ENCODE results near the gene E4F1.
"Not testable (repeated sequence)": the region's sequence is repeated elsewhere in the genome, so short reads cannot be mapped to it uniquely, and the experiment has no call there.

The E4F1 gene

DNA sequence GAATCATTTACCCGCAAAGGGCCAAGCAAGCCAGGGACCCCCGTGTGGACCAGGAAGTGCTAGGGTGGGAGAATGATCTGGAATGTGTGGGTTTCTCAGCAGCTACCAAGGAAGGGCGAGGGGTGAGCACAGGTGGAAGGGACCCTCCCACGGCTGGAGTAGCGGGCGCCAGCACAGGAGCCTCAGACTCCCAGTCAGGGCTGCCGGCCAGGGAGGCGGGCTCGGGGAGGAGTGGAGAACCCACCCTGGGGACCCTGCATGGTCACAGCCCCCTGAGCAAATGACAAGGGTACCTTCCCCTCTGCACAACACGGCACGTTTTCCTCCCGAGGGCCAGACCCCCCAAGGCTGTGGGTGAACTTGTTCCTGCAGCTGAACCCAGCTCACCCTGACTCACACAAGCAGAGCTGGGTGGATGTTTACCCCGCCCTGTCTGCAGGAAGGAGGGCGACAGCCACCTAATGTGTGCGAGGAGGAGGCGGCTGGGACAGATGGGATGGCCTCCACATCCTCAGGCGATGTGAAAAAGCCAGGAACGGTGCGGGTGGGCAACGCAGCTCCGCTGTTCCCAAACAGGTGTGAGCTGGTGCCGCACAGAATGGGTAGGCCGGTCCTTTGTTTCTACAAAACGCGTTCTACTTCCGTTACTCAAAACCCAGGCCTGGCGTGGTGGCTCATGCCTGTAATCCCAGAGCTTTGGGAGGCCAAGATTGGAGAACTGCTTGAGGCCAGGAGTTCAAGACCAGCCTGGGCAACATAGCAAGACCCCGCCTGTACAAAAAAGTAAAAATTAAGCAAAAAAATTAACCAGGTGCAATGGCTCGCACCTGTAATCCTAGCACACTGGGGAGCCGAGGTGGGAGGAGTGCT lies 21.8 kb downstream of the E4F1 start:
- no peak for DNase-seq

DNA sequence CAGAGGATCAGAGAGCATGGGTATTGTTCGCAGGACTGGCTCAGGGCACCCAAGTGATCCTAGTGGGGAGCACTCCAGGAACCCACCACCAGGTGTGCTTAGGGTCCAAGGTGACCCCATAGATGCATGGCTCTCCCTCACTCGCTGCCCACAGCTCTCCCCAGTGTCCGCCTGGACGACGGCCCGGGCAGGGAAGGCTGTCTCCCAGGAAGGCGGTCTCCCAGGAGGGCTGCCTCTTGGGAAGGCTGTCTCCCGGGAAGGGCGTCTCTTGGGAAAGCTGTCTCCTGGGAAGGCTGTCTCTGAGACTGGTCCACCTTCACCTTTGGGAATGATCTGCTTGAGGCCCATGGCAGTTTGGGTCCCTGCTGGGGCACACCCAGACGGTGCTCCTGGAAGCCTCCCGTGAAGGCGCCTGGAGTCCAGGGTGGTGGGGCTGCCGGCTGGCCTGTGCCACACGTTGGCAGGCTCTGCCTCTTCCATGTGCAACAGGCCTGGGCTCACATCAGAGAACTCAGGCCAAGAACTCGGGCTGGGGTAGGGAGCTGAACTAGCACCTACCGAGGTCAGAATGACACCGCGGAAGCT lies 23.0 kb downstream of the E4F1 start:
- no peak for DNase-seq

DNA sequence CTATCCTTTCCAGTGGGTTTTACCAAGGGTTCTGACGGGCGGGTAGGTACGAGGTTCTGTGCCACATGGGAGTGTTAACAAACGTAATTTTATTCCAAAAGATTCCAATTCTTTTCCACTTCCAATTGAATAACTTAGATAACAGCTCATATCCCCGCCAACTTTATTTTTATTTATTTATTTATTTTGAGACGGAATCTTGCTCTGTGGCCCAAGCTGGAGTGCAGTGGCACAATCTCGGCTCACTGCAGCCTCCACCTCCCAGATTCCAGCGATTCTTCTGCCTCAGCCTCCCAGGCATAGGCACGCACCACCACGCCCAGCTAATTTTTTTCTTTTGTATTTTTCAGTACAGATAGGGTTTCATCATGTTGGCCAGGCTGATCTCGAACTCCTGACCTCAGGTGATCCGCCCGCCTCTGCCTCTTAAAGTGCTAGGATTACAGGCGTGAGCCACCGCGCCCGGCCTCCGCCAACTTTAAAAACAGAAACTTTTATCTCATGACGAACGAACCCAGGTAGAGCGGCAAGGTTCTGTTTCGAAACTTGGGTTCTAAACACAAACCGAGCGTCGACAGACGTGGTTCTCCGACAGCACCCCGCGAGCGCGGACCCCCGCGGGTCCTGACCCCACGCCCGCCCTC lies 27.4 kb downstream of the E4F1 start:
- peak; percentile 72 for DNase-seq

DNA sequence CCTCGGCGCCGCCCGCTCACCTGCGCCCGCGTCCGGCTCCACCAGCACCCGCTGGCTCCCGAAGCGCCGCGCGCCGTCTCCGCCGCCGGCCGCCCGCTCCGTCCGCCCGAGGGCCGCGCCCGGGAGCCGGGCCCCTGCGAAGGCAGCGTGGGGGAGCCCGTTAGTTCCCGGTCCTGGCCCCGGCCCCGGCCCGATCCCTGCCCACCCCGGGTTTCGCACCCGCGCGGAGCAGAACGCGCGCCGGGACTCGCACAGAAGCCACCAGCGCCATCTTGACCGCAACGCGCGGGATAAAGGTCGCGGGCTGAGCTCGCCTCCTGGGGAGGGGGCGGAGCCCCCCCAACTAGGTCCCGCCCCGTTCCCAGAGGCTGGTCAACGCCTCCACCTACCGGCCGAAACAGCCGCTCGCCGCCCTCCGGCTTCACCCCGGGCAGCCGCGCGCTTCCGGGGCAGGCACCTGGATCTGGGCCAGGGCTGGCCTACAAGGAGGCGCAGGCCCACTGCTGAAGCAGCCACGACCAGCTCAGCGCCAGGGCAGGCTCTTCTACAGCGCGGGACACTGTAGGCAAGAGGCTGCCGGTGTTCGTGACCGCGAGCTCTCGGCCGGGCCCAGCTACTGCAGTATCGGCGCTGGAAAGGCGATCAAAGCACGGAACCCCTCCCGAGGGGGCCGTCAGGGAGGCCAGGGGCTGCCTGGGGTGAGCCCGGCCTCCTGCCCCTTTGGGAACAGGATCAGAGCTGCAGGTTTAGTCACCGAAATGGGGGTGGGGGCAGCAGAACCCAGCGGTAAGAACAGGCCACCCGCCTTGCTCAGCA lies 28.1 kb downstream of the E4F1 start, which contains the start of gene ECI1:
ECI1 (minus strand) TSS at position 292 of the 816 bp plus-strand sequence; CDS start at position 271, 21 bp downstream.
- DNase-seq, result peak; percentile 93

DNA sequence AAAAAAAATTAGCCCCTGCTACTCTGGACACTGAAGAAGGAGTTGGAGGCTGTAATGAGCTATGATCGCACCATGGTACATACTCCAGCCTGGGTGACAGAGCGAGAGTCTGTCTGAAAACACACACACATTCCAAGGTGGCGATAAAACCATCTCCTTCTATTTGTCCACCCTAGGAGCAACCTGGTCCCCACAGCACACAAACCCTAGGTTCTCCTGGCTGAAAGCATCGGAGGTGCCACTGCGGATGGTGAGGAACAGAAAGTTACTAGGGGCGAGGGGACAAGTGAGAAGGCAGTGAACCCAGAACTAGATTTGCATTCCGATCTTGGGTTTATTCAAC lies 29.4 kb downstream of the E4F1 start:
- no peak for DNase-seq

DNA sequence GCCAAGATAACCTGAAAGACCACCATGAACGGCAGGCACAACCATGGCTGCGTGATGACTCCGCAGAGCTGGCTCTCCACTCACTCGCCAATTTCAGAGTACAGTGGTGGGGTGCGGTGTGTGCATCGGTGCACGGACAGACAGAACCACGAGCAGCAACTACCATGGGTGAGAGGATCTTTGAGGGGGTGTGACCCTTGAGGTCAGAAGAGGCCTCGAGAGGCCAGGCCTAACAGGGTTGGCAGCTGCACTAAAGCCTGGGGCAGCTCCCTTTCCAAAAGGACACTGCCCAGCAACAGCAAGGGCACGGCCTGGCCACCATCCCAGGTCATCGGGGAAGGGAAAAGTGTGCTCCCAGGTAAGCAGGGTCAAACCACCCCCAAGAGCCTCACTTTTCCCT lies 29.9 kb downstream of the E4F1 start:
- no peak for DNase-seq

DNA sequence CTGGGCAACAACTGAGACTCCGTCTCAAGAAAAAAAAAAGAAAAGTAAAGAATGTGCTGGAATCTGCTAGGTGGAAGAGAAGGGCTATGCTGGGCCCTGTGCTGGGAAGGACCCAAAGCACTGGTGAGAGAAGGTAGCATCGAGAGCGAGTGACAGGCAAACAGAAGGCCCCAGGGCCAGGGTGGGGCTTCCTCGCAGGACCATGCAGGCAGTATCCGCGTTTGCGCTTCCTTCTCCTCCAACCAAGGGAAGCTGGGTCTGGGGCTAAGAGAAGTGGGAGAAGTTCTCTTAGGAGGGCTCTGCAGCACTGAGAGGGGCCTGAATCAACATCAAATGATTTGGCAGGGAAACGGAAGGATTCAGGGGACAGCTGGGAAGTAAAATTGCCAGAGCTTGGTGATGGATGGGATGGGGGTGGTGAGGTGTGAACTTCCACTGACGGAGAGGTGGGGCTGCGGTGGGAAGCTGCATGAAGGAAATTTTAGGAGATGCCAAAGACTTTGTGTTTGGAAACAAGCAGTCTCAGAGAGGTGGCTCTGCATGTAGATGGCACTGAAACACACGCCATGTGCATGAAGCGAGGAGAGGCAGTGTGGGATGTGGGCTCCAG lies 33.2 kb downstream of the E4F1 start:
- DNase-seq, result no peak

DNA sequence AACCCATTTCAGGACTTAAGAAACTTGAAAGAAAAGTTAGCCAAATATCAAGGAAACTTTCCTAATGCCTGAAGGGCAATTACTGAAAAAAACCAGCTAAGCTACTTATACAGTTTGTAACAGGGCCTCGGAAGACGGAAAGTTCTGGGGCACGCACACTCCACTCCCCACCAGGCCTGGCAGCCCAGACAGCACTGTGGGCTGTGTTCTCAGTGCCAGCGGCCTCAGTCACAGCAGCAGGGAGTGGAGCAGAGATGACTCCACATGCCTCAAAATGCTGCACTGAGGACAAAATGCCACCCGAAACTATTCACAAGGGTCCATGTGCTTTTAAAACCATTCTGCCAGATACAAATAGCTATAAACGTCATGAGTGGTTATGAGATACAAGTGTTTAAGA lies 34.3 kb downstream of the E4F1 start:
- no peak for DNase-seq

DNA sequence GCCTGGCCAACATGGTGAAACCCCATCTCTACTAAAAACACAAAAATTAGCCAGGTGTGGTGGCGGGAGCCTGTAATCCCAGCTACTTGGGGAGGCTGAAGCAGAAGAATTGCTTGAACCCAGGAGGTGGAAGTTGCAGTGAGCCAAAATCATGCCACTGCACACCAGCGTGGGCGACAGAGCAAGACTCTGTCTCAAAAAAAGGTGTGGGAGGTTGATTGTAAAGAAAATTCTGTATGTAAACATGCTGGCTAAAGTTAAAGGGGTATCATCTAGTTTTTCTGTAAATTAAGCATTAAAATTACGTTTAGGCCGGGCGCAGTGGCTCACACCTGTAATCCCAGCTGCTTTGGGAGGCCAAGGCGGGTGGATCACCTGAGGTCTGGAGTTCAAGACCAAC lies 35.1 kb downstream of the E4F1 start:
- not testable (repeated sequence) for DNase-seq

DNA sequence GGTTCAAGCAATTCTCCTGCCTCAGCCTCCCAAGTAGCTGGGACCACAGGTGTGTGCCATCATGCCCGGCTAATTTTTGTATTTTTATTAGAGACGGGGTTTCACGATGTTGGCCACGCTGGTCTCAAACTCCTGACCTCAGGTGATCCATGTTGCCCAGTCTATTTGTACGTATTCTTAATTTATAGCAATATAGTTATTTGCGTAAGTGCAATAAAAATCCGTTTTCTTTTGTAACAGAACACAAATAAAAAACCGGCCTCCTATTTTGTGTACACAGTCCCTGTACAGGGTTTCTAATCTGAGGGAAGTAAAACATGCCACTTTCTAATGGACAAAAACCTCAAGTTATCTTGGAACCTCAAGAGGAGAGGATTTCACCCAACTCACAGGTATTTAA lies 36.9 kb downstream of the E4F1 start:
- DNase-seq, result no peak

DNA sequence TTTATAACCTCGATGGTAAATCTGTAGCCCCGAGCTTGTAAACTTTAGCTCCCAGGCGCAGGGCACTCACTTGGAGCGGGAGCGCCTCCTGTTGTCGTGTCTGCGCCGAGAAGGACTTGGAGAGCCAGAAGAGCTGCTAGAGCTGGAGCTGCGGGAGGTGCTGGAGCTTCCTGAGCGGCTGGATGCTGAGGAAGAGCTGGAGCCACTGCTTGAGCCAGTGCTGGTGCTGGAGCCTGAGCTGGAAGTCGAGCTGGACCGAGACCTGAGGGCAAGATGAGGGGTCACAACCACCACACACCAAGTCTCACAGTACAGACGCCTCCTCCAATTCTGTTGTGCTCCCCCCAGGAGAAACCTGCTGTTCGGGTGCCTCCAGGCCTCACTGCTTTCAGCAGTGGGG lies 39.6 kb downstream of the E4F1 start:
- not testable (repeated sequence) for DNase-seq

DNA sequence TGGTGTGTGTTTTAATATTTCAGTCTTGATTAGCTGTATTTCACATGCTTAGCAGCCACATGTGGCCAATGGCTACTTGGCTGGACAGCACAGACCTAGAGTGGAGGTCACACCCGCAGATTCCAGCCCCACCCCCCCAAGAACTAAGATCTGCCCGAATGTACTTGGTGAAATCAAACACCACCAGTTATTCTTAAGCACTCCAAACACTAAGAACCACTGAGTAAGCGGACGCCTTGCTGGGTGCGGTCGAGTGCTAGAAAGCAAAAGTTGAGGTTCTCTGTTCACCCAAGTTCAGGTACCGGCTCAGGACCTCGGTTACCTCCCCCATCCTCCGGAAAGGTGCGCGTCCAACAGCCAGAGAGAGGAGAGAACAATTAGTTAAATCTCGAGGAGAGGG lies 43.5 kb downstream of the E4F1 start:
- not testable (repeated sequence) for DNase-seq

DNA sequence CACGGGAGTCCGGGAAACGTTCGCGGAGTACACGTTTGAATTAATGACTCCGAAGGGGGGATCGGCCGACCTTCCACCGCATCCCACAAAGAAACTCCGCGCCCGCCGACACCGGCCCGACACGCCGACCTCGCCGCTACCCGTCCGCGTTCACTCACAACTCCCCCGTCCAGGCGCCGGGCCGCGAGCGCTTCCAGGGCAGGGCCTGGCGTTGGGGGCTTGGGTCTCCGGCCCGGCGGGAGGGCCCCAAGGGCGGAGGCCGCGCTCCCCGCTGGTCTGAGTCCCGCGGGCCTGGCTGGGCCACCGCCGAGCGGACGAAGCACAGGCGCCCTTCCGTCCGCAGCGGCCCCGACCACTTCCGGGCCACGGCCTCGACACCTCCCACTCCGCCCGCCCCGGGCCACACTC lies 44.1 kb downstream of the E4F1 start:
- DNase-seq, result not testable (repeated sequence)

DNA sequence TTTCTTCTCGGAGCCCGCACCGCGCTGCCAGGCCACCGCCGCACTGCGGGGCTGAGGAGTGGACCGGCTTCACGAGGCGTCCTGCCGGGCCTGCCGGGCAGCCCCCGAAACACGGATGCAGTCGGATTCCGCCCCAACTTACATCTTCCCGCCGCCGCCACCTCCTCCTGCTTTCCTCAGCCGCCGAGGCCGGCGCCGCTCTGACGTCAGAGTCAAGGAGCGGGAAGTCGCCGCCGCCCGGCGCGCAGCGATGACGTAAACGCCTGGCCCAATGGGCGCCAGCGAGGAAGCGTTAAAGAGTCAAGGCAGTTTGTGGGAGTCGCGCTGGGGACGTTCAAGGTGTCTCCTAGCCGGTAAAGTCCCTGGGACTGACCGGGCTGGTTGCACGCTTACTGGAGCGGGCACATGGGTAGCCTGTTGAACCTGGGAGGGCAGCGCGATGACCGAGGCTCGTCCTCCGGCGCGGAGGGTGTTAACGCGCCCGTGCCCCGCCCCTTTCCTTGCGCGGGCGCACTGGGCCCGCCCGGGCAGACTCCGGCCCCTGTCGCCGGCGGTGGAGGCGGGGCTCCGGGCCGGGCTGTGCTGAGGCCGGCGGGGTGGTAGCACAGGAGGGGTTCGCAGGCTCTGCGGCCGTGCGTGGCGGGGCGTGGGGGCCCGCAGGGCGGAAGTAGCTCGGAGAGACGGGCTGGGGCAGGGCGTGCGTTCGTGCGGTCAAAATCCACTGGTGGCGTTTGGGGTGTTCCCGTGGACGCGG lies 44.7 kb downstream of the E4F1 start, which contains the start of gene RNPS1:
RNPS1 (minus strand) TSS at position 214 of the 754 bp plus-strand sequence. CDS start 3,483 bp downstream, outside the sequence.
- peak; percentile 99 for DNase-seq

DNA sequence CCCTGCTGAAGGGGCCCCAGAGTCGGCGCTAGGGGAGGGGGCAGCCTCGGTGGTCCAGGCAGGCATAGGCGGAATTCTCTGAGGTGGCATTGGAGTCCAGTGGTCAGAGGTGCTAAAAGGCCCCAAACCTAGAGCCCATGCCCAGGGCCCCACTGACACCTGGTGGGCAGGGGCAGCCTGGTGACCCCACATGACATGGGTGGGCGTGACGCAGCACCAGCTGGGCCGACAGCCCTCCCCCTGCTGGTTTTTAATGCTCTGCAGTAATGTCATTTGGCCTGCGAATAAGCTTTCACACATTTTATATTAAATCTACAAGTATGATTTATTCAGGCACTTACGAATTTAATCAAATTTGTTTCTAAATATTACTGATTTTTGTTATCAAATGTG lies 46.7 kb downstream of the E4F1 start:
- DNase-seq, result no peak

DNA sequence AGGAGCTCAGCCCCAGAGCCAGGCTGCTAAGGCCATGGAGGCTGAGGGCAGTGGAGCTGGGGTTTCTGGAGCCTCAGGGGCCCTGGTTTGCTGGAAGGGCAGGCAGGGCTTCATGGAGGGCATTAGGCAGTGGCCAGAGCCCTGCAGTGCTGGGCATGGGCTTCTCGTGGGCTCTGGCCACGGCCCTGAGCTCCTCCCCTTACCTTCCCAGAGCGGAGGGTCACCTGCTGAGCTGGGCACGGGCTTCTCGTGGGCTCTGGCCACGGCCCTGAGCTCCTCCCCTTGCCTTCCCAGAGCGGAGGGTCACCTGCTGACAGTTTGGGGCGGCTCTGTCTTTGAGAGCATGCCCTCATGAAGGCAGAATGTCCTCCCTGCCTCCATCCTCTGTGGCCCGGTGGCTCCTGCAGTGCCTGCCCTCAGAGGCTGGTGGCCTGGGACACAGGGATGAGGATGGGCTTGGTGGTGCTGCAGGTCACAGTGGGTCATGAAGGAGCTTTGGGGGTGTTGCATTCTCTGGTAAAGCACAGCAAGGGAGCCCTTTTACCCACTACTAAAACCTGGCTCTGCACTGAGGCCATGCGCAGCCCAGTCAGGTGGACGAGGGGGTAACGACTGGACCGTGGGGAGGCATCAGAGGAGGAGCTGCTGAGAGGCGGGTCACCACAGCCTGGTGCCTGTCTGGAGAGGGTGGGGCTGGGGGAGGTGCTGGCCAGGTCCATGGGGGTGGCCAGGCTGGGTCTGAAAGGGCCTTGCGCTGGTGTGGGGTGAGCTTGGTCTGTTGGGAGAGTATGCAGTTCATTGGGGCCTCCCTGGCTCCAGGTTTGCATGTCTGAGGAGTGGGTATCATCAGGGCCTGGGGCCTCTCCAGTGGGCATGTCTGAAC lies 47.4 kb downstream of the E4F1 start:
- no peak for DNase-seq

DNA sequence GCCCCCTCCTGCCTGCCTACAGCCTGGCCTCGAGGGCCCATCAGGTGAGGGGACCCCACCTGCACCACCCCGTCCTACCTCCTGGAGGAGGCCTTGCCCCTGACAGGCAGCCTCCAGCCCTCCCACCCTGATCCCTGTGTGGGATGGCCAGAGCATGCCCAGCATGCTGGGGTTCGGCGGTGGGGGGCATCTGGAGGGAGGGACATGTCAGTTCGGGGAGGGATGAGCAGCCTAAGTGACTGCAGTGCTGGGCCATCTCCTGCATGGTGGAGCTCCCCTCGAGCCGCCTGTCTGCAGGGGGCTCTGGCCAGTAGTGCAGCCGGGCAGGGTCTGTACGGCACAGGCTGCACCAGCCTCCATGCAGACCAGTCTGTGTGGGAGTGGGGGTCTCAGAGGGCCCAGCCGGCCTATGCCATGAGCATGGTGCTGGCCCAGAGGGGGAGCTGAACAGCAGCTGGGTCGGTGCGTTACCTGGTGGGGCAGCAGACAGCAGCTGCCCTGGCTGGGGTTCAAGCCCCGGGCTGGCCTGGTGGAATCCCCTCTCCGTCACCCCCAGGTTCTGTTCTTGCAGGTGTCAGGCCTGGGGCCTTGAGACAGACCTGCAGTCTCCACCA lies 48.6 kb downstream of the E4F1 start:
- no peak for DNase-seq

DNA sequence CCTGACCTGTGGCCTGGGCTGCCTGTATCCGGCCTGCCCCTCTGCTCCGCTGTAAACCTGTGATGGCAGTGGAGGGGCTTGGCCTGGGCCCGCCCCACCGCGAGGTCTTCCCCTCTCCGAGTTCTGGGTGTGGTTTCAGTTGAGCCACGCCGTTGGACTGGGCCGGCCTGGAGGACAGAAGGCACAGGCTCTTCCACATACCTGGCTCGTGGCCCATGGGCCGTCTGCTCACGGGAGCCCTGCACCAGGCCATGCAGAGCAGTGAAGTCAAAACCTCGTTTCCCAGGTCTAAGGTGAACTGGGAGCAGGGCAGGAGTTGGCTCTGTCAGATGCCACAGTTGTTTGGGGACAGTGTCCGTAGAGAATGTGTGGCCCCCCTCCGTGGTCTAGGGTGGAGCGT lies 50.1 kb downstream of the E4F1 start:
- no peak for DNase-seq

DNA sequence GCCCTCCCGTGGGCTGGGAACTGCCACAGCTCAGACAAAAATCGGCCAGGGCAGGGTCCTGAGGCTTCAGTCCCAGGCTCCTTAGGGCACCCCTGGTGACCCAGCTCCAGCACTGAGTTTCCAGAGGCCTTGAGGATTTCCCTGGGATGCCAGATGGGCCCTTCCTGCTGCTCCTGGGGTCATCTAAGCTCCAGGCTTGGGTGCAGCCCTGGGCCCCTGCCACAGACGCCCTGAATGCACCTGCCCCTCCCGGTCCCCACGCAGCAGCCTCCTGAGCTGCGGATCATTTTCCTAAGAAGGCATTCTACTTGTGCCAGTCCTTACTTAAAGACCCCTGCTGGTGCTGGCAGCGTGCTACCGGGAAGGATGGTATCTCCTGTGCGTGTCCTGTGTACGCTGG lies 50.5 kb downstream of the E4F1 start:
- no peak for DNase-seq
